Tibial artery (tissue), 4 donors: ENCODE results near the gene PPOX.

Experiments used
- DNase-seq, 2 donors: peaks; one replicate each; pipeline ENCODE4 v3.0.0-alpha.2; 2019
- H3K27ac ChIP-seq, 2 donors: fragments of 200-600 bp; sonication (generic) in 1 of 2; 1 replicate in 1 of 2; 2 replicates in 1 of 2; pipeline ENCODE4 v1.5.1; 2018 to 2019; ENCODE audit warnings: mild to moderate bottlenecking in 1 of 2
- H3K27me3 ChIP-seq, 2 donors: fragments of 200-600 bp; sonication (generic) in 1 of 2; one replicate each; pipeline versions ENCODE4 v1.5.1 to v1.6.0; 2016 to 2019
- H3K36me3 ChIP-seq, 3 donors: fragments of 200-600 bp; sonication (generic) in 2 of 3; one replicate each; pipeline ENCODE4 v1.5.1; 2016 to 2019; ENCODE audit warnings: mild to moderate bottlenecking in 2 of 3
- H3K4me1 ChIP-seq, 4 donors: fragments of 200-600 bp; sonication (generic) in 2 of 4; 1 replicate in 3 of 4; 2 replicates in 1 of 4; pipeline ENCODE4 v1.5.1; 2016 to 2019
- H3K4me3 ChIP-seq, 2 donors: fragments of 200-600 bp; sonication (generic) in 1 of 2; 1 replicate in 1 of 2; 2 replicates in 1 of 2; pipeline ENCODE4 v1.5.1; 2018 to 2019; ENCODE audit warnings: mild to moderate bottlenecking in 2 of 2
- H3K9me3 ChIP-seq, 3 donors: fragments of 200-600 bp; sonication (generic) in 1 of 3; one replicate each; pipeline ENCODE4 v1.5.1; 2016 to 2019
- intact Hi-C: fragments of 100-400 bp; cut with DNase I; formaldehyde crosslinking; loops from one replicate; pipeline ENCODE4 v1.15.0; 2023; ENCODE audit warnings: low total_unique reads
- TF ChIP-seq, protein P1 (sequence below), 2 experiments: fragments of 200-600 bp in 1 of 2; fragments of 450-650 bp in 1 of 2; IDR thresholded peaks; one replicate each; pipeline ENCODE4 v1.5.1; 2017 to 2019; ENCODE audit warnings: antibody characterized with exemption in 2 of 2, mild to moderate bottlenecking in 1 of 2, moderate library complexity in 1 of 2

Gene PPOX

DNA sequence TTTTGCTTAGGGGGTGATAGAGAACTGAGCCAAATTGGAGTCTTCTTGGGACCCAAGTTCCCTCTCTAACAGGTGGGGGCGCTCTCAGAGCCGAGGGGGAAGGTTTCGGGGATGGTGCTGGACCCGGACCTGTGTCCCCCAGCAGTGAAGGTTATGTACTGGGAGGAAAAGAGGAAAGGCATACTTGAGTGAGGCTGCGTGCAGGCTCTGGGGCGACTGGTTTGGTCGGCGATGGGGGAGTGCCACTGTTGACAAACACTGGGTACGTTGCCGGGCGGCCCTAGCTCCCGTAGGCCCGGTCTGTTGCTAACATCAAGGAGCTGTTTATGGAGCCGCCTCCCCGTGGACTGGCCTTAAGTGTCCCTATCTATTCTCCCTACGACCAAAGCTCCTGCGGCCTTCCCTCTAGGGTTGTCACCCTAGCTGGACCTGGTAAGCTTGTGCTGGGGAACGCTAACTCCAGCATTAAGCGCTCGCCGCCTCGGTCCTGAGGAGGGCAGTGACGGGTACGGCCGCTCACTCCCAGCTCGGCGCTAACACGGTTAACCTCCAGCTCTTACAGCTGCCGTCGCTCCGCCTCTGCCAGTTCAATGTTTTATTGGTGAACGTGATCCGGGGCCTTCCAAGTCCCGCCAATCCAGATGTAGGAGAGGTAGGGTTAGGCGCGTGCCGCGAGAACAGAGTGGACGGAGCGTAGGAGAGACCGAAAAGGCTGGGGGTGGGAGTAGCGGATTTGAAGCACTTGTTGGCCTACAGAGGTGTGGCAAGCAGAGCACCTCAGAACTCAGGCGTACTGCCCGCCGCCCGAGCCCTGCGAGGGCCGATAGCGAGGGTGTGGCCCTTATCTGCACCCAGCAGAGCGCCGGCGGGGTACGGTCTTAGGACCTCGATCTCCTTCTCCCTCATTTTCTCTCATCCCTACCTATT lies at the start of gene PPOX:
Gene PPOX (plus strand): TSS at position 685 of the 927 bp plus-strand sequence. CDS start 422 bp downstream, outside the sequence.
- H3K27ac ChIP-seq: peak within 1 kb of the TSS; percentile 93 to 95
- TF ChIP-seq, protein P1, sequence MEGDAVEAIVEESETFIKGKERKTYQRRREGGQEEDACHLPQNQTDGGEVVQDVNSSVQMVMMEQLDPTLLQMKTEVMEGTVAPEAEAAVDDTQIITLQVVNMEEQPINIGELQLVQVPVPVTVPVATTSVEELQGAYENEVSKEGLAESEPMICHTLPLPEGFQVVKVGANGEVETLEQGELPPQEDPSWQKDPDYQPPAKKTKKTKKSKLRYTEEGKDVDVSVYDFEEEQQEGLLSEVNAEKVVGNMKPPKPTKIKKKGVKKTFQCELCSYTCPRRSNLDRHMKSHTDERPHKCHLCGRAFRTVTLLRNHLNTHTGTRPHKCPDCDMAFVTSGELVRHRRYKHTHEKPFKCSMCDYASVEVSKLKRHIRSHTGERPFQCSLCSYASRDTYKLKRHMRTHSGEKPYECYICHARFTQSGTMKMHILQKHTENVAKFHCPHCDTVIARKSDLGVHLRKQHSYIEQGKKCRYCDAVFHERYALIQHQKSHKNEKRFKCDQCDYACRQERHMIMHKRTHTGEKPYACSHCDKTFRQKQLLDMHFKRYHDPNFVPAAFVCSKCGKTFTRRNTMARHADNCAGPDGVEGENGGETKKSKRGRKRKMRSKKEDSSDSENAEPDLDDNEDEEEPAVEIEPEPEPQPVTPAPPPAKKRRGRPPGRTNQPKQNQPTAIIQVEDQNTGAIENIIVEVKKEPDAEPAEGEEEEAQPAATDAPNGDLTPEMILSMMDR (IDR thresholded peaks at IDR 0.05): peak; percentile 24 to 29
- H3K9me3 ChIP-seq: no peaks in the 10 kb centered on the region
- peaks cover 0 to 33% (median 27%) of the 10 kb centered on the region in 4 donors for H3K4me1 ChIP-seq
- H3K4me3 ChIP-seq: peak within 1 kb of the TSS; percentile 75 to 82
- no peaks in the 10 kb centered on the region for H3K27me3 ChIP-seq
- intact Hi-C loops: no loop called here
- peak; percentile 98 to 99 for DNase-seq
- peaks cover 0 to 67% (median 28%) of the 10 kb centered on the region in 3 donors for H3K36me3 ChIP-seq

DNA sequence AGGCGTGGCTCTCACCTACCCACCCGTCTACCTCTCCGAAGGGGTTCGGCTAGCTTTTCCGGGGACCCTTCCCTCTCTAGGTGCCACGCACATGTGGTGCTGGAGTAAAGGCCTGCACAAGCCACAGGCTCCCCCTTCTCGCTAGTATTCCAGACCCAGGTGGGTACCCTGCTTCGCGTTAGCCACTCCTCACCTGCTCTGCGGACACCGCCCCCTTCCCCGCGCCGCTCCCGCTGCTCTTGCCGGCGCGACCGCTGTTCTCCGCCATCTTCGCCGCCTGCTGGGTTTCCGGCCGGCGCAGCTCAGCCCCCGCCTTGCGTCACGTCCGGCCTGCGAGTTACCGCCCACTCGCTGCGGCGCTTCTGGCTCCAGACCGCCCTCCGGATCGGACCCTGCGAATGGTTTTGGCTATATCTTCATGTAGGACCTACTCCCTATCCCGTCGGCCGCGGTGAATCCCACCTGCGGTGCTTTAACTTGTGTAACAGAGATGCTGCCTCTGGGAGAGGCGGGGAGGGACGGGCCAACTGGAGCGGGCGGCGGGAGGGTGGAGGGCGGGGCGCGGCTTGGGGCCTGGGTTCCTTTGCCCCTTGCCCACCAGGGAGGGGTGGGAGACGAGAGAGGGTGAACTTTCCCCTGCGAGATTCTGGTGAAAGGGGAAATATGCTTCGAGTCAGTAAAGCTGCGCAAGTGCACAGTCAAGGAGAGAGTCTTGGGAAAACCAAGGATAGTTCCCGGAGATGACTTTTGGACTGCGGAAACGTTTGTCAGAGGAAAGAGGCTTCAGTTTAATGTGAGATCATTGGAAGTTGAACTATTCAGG lies 48.3 kb upstream of the PPOX start, which contains the start of the genes NIT1 and PFDN2:
Gene NIT1 (plus strand): TSS at position 347 of the 823 bp plus-strand sequence. CDS start 72 bp downstream, at position 419.
Gene PFDN2 (minus strand): TSS at position 279 of the 823 bp plus-strand sequence. CDS start 11 bp downstream, at position 268.
- peak within 1 kb of the TSS; percentile 93 to 95 for H3K27ac ChIP-seq
- no peaks in the 10 kb centered on the region for H3K9me3 ChIP-seq
- intact Hi-C loops: no loop called here
- peak within 1 kb of the TSS; percentile 93 to 94 for H3K4me3 ChIP-seq
- no peaks in the 10 kb centered on the region for H3K27me3 ChIP-seq
- peaks cover 0 to 57% (median 44%) of the 10 kb centered on the region in 4 donors for H3K4me1 ChIP-seq
- peaks cover 24 to 34% (median 31%) of the 10 kb centered on the region in 3 donors for H3K36me3 ChIP-seq
- DNase-seq: peak; percentile 79 to 90
- TF ChIP-seq, protein P1 (IDR thresholded peaks at IDR 0.05): peak in 1 of 2 experiments; percentile 6

DNA sequence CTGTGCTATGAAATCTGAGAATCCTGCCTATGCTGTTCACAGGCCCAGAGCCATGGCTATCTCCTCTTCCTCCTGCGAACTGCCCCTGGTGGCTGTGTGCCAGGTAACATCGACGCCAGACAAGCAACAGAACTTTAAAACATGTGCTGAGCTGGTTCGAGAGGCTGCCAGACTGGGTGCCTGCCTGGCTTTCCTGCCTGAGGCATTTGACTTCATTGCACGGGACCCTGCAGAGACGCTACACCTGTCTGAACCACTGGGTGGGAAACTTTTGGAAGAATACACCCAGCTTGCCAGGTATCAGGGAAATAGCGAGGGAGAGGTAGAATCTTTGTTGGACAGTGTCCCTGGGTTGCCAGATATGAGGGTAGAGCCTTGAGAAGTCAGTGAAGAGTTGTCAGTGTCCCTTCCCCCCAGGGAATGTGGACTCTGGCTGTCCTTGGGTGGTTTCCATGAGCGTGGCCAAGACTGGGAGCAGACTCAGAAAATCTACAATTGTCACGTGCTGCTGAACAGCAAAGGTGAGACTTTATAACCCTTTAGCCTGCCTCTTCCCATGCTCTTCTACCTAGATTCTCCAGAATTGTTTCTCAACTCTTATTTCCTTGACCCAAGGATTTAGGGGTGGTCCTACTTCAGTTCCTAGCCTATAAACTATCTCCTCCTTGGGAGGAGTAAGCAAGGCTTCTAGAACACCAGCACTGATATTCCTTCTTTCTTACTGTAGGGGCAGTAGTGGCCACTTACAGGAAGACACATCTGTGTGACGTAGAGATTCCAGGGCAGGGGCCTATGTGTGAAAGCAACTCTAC lies 46.9 kb upstream of the PPOX start:
- intact Hi-C loops: no loop called here
- H3K27me3 ChIP-seq: no peaks in the 10 kb centered on the region
- H3K4me3 ChIP-seq: peak overlapping the region; percentile 93 to 94
- TF ChIP-seq, protein P1 (IDR thresholded peaks at IDR 0.05): peak; percentile 23 to 39
- peak overlapping the region; percentile 93 to 95 for H3K27ac ChIP-seq
- H3K4me1 ChIP-seq: peaks cover 0 to 53% (median 40%) of the 10 kb centered on the region in 4 donors
- peaks cover 36 to 47% (median 44%) of the 10 kb centered on the region in 3 donors for H3K36me3 ChIP-seq
- H3K9me3 ChIP-seq: no peaks in the 10 kb centered on the region
- DNase-seq: no peak

DNA sequence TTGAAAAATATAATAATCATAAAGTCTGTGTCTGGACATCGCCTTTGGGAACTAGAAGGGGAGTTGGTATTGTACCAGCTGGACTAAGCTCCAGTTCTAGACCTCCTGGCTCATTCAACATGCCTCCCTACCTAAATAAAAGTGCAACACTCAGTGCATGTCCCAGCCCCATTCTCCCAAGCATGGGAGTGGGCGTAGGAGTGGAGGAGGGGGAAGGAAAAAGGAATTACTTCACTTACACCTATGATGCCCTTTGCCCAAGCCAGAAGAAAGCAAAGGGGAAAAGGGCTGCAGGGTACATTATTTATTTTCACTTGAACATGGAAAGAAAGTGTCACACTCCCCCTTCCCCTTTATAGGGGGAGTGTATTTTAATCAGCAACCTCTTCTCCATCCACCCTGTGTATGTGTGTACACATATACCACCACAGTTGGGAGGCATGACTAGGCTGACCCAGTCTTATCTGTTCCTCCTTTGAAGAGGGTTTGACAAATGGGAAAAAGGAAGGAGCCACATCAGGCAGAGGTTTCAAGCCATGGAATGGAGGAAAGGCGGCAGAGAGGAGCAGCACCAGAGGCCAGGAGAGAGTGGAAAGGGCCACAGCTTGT lies 45.1 kb upstream of the PPOX start:
- Histone ChIP-seq H3K27me3 (no peaks in the 10 kb centered on the region), H3K9me3 (no peaks in the 10 kb centered on the region), H3K36me3 (peaks cover 38 to 66% (median 60%) of the 10 kb centered on the region in 3 donors), H3K4me1 (peaks cover 0 to 37% (median 29%) of the 10 kb centered on the region in 4 donors), H3K4me3 (no peak overlapping the region), H3K27ac (no peak overlapping the region)
- TF ChIP-seq, protein P1 (IDR thresholded peaks at IDR 0.05): no peak
- intact Hi-C loops: no loop called here
- no peak for DNase-seq
